Caco-2 (cell line): ENCODE measurements around the gene CTIF. TPM values are rescaled to one million over a fixed set of nuclear protein-coding genes. Genes with fewer than 3 reads are reported as not detected.

ENCODE experiments used
- BruUV-seq: library from RNA; stranded (reverse); fragments of 400-500 nt; replicated peaks from 2 replicates; lab custom pipeline; 2021; lab: Mats Ljungman, UMichigan
- CTCF ChIA-PET: fragments of 300-600 bp; sonication (Branson Sonifier 250); formaldehyde crosslinking; loops from one replicate; lab custom pipeline; 2022; ENCODE audit warnings: antibody characterized with exemption; lab: Charles Lee
- POLR2A ChIA-PET: fragments of 300-600 bp; sonication (Branson Sonifier 250); formaldehyde crosslinking; loops from one replicate; lab custom pipeline; 2022; ENCODE audit warnings: antibody characterized with exemption; lab: Charles Lee
- DNase-seq, 2 experiments: peaks; one replicate each; pipeline versions ENCODE4 v3.0.0 to v3.0.0-alpha.2; 2020 to 2022
- H3K27me3 ChIP-seq: replicated peaks from 2 replicates; pipeline ENCODE4 v1.6.0; 2011; ENCODE audit warnings: low read length; ENCODE audit not compliant: control insufficient read depth, insufficient read depth
- H3K36me3 ChIP-seq: 2 replicates; pipeline ENCODE4 v1.5.1; 2011; ENCODE audit warnings: low read length; ENCODE audit not compliant: control insufficient read depth, insufficient read depth
- H3K4me1 ChIP-seq: fragments of 250-450 bp; sonication (Bioruptor Pico); 2 replicates; pipeline ENCODE4 v1.5.1; 2020; ENCODE audit warnings: mild to moderate bottlenecking
- H3K4me3 ChIP-seq: 2 replicates; pipeline ENCODE4 v1.5.1; 2011; ENCODE audit warnings: low read depth, mild to moderate bottlenecking, control low read depth, low read length
- H3K9me3 ChIP-seq: fragments of 250-450 bp; sonication (Bioruptor Pico); 2 replicates; pipeline ENCODE4 v1.5.1; 2020; ENCODE audit warnings: mild to moderate bottlenecking, moderate library complexity
- H3K27ac Mint-ChIP-seq: one replicate; pipeline ENCODE4 v1.8.0; 2022; ENCODE audit warnings: mixed read lengths; ENCODE audit not compliant: unreplicated experiment
- H3K27me3 Mint-ChIP-seq: one replicate; pipeline ENCODE4 v1.8.0; 2022; ENCODE audit warnings: mixed read lengths; ENCODE audit not compliant: insufficient read depth, unreplicated experiment
- H3K36me3 Mint-ChIP-seq: one replicate; pipeline ENCODE4 v1.8.0; 2022; ENCODE audit warnings: mild to moderate bottlenecking, mixed read lengths; ENCODE audit not compliant: insufficient read depth, unreplicated experiment
- H3K4me1 Mint-ChIP-seq: one replicate; pipeline ENCODE4 v1.8.0; 2022; ENCODE audit warnings: low read depth, mixed read lengths; ENCODE audit not compliant: unreplicated experiment
- H3K4me3 Mint-ChIP-seq: one replicate; pipeline ENCODE4 v1.8.0; 2022; ENCODE audit warnings: mild to moderate bottlenecking, moderate library complexity, mixed read lengths; ENCODE audit not compliant: unreplicated experiment
- H3K9me3 Mint-ChIP-seq: one replicate; pipeline ENCODE4 v1.8.0; 2022; ENCODE audit warnings: mixed read lengths; ENCODE audit not compliant: unreplicated experiment
- CTCF ChIP-seq, 2 experiments: fragments of 200-600 bp in 1 of 2; IDR thresholded peaks; 1 replicate in 1 of 2; 2 replicates in 1 of 2; pipeline versions ENCODE4 v1.5.1 to v1.8.0; 2011 to 2022; ENCODE audit warnings: antibody characterized with exemption in 1 of 2, control low read depth in 1 of 2, inconsistent platforms in 1 of 2, low read depth in 1 of 2, low read length in 1 of 2, mild to moderate bottlenecking in 1 of 2, moderate library complexity in 1 of 2; ENCODE audit not compliant: insufficient read depth in 1 of 2, severe bottlenecking in 1 of 2, unreplicated experiment in 1 of 2
- intact Hi-C: fragments of 100-400 bp; cut with micrococcal nuclease; formaldehyde crosslinking; loops from one replicate; pipeline ENCODE4 v1.10.0; 2022; ENCODE audit not compliant: unreplicated experiment
- total RNA-seq: library from RNA; stranded (reverse); gene quantifications from 2 replicates; pipeline ENCODE4 v1.2.3, GENCODE V29; 2022

CTIF gene
- total RNA-seq, 1 experiment from 2014 or later: 19.9 TPM

GRCh38 chr18:48666613-48667012 lies 127.8 kb downstream of the CTIF start:
- Mint-ChIP-seq H3K27me3 (no peaks in the 10 kb centered on the region), H3K36me3 (peaks cover 11% of the 10 kb centered on the region), H3K4me3 (no peak overlapping the region), H3K4me1 (peaks cover 22% of the 10 kb centered on the region), H3K9me3 (peaks cover 10% of the 10 kb centered on the region), H3K27ac (peak overlapping the region; percentile 13)
- ChIA-PET CTCF (no interaction called here), POLR2A (no interaction called here)
- Histone ChIP-seq H3K36me3 (no peaks in the 10 kb centered on the region), H3K9me3 (no peaks in the 10 kb centered on the region), H3K4me3 (no peak overlapping the region), H3K4me1 (peaks cover 18% of the 10 kb centered on the region; the same call in 1 of the 2 replicates), H3K27me3 (no peaks in the 10 kb centered on the region)
- TF ChIP-seq CTCF (IDR thresholded peaks at IDR 0.05; ENCODE audit: insufficient read depth in 1 of 2, low read depth in 1 of 2, low read length in 1 of 2, severe bottlenecking in 1 of 2, unreplicated experiment in 1 of 2): no peak
- no peak for DNase-seq
- intact Hi-C loops: loop anchor here (1.0 to 5.0 kb wide), 3 partner anchors 59 to 190 kb away; no protein-coding TSS in a partner anchor
- no TSS peak for BruUV-seq

GRCh38 chr18:48667276-48668254 lies 128.7 kb downstream of the CTIF start:
- no peaks in the 10 kb centered on the region for H3K27me3 ChIP-seq
- Mint-ChIP-seq H3K27ac (peak overlapping the region; percentile 13), H3K27me3 (no peaks in the 10 kb centered on the region), H3K4me3 (peak overlapping the region; percentile 30), H3K4me1 (peaks cover 14% of the 10 kb centered on the region), H3K36me3 (peaks cover 11% of the 10 kb centered on the region), H3K9me3 (peaks cover 10% of the 10 kb centered on the region)
- ChIA-PET POLR2A (no interaction called here), CTCF (interaction anchor here (0.6 kb wide), 1 partner anchor 44 kb away, joined by 4 read pairs; no protein-coding TSS in a partner anchor)
- BruUV-seq: no TSS peak
- no peaks in the 10 kb centered on the region for H3K36me3 ChIP-seq
- H3K4me3 ChIP-seq: no peak overlapping the region
- peak; percentile 49 to 52 for DNase-seq
- intact Hi-C loops: loop anchor here (1.0 to 5.0 kb wide), 3 partner anchors 60 to 191 kb away; no protein-coding TSS in a partner anchor
- peak in 1 of 2 experiments; percentile 54 for TF ChIP-seq CTCF (IDR thresholded peaks at IDR 0.05; ENCODE audit: insufficient read depth in 1 of 2, low read depth in 1 of 2, low read length in 1 of 2, severe bottlenecking in 1 of 2, unreplicated experiment in 1 of 2)
- H3K9me3 ChIP-seq: no peaks in the 10 kb centered on the region
- H3K4me1 ChIP-seq: peaks cover 18% of the 10 kb centered on the region; the same call in 1 of the 2 replicates

- BruUV-seq: no TSS peak
- CTCF ChIA-PET: no interaction called here
- H3K9me3 Mint-ChIP-seq: peaks cover 10% of the 10 kb centered on the region
- intact Hi-C loops: loop anchor here (5.0 kb wide), 1 partner anchor 61 kb away; no protein-coding TSS in a partner anchor
- H3K36me3 ChIP-seq: no peaks in the 10 kb centered on the region
- POLR2A ChIA-PET: no interaction called here
- H3K4me1 Mint-ChIP-seq: peaks cover 8% of the 10 kb centered on the region
- H3K36me3 Mint-ChIP-seq: peaks cover 11% of the 10 kb centered on the region
- H3K4me1 ChIP-seq: peaks cover 14% of the 10 kb centered on the region; the same call in 1 of the 2 replicates
- no peak for DNase-seq
- no peak overlapping the region for H3K4me3 Mint-ChIP-seq
- no peaks in the 10 kb centered on the region for H3K27me3 Mint-ChIP-seq
- no peak overlapping the region for H3K27ac Mint-ChIP-seq
- no peak for TF ChIP-seq CTCF (IDR thresholded peaks at IDR 0.05; ENCODE audit: insufficient read depth in 1 of 2, low read depth in 1 of 2, low read length in 1 of 2, severe bottlenecking in 1 of 2, unreplicated experiment in 1 of 2)
- no peaks in the 10 kb centered on the region for H3K9me3 ChIP-seq
- no peaks in the 10 kb centered on the region for H3K27me3 ChIP-seq
- H3K4me3 ChIP-seq: no peak overlapping the region
Observed at GRCh38 chr18:48668466-48669179, 129.8 kb downstream of the CTIF start.
